HEK293 (cell line): ENCODE results near the gene SPECC1.

Experiments
- CTCF ChIA-PET: fragments of 350-600 bp; formaldehyde crosslinking; extraction: SDS; loops from one replicate; lab custom pipeline; 2021; ENCODE audit warnings: antibody characterized with exemption; lab: Yijun Ruan, JAX
- POLR2A ChIA-PET: fragments of 300-600 bp; formaldehyde crosslinking; extraction: SDS; loops from one replicate; lab custom pipeline; 2020; ENCODE audit warnings: antibody characterized with exemption, inconsistent platforms; lab: Yijun Ruan, JAX
- H3K27ac ChIP-seq: fragments of 200-500 bp; sonication (Bioruptor generic); 2 replicates; pipeline ENCODE4 v1.5.1; 2014; ENCODE audit warnings: low read depth, low read length, control low read depth, inconsistent platforms; ENCODE audit errors: extremely low read depth
- H3K36me3 ChIP-seq, 2 experiments: fragments of 200-500 bp in 1 of 2; sonication (Bioruptor generic) in 1 of 2; 1 replicate in 1 of 2; 2 replicates in 1 of 2; pipeline ENCODE4 v1.5.1; 2014 to 2017; ENCODE audit warnings: inconsistent platforms in 2 of 2, low read length in 2 of 2; ENCODE audit not compliant: control insufficient read depth in 2 of 2, insufficient read depth in 1 of 2
- H3K4me1 ChIP-seq: fragments of 200-500 bp; sonication (Bioruptor generic); 2 replicates; pipeline ENCODE4 v1.5.1; 2014; ENCODE audit warnings: mild to moderate bottlenecking, low read length, inconsistent platforms; ENCODE audit not compliant: control insufficient read depth, insufficient read depth
- H3K4me3 ChIP-seq: 2 replicates; pipeline ENCODE4 v1.5.1; 2011; ENCODE audit warnings: low read depth, mild to moderate bottlenecking, control low read depth, low read length, moderate library complexity
- H3K9me3 ChIP-seq: fragments of 200-500 bp; sonication (Bioruptor generic); 2 replicates; pipeline ENCODE4 v1.5.1; 2014; ENCODE audit warnings: low read depth, low read length, inconsistent platforms; ENCODE audit not compliant: control insufficient read depth, insufficient read depth
- BCL11A ChIP-seq: fragments of 450-650 bp; formaldehyde crosslinking; IDR thresholded peaks from 2 replicates; pipeline ENCODE4 v1.5.1; 2016; ENCODE audit warnings: low read depth, missing biosample characterization, missing genetic modification characterization
- EGR2 ChIP-seq: fragments of 450-650 bp; formaldehyde crosslinking; IDR thresholded peaks from 2 replicates; pipeline ENCODE4 v1.5.1; 2016; ENCODE audit warnings: low read depth, missing biosample characterization, missing genetic modification characterization
- KLF16 ChIP-seq: fragments of 450-650 bp; formaldehyde crosslinking; IDR thresholded peaks from 2 replicates; pipeline ENCODE4 v1.5.1; 2017; ENCODE audit warnings: missing biosample characterization, missing genetic modification characterization
- SP7 ChIP-seq: fragments of 450-650 bp; formaldehyde crosslinking; IDR thresholded peaks from 2 replicates; pipeline ENCODE4 v1.5.1; 2016; ENCODE audit warnings: missing biosample characterization, missing genetic modification characterization
- ZBTB1 ChIP-seq: fragments of 450-650 bp; formaldehyde crosslinking; IDR thresholded peaks from 2 replicates; pipeline ENCODE4 v1.5.1; 2016; ENCODE audit warnings: missing biosample characterization, missing genetic modification characterization
- ZBTB17 ChIP-seq: fragments of 450-650 bp; formaldehyde crosslinking; IDR thresholded peaks from 2 replicates; pipeline ENCODE4 v1.5.1; 2016; ENCODE audit warnings: missing biosample characterization, missing genetic modification characterization
- ZFHX2 ChIP-seq: fragments of 450-650 bp; formaldehyde crosslinking; conservative IDR thresholded peaks from 2 replicates; pipeline ENCODE4 v1.5.1; 2016; ENCODE audit warnings: missing biosample characterization, missing genetic modification characterization
- ZNF138 ChIP-seq: fragments of 450-650 bp; formaldehyde crosslinking; IDR thresholded peaks from 2 replicates; pipeline ENCODE4 v1.5.1; 2016; ENCODE audit warnings: missing biosample characterization, missing genetic modification characterization, borderline replicate concordance
- ZNF146 ChIP-seq: fragments of 450-650 bp; formaldehyde crosslinking; IDR thresholded peaks from 2 replicates; pipeline ENCODE4 v1.5.1; 2016; ENCODE audit warnings: missing biosample characterization, missing genetic modification characterization
- ZNF184 ChIP-seq: fragments of 450-650 bp; IDR thresholded peaks from 2 replicates; pipeline ENCODE4 v1.5.1; 2018; ENCODE audit warnings: missing biosample characterization, mild to moderate bottlenecking, missing genetic modification characterization
- ZNF248 ChIP-seq: fragments of 450-650 bp; formaldehyde crosslinking; IDR thresholded peaks from 2 replicates; pipeline ENCODE4 v1.5.1; 2017; ENCODE audit warnings: missing biosample characterization, missing genetic modification characterization
- ZNF274 ChIP-seq, 2 experiments: fragments of 200-500 bp in 1 of 2; fragments of 450-650 bp in 1 of 2; sonication (Bioruptor generic) in 1 of 2; formaldehyde crosslinking in 1 of 2; IDR thresholded peaks; 2 replicates each; pipeline versions ENCODE4 v1.5.1 to v1.6.1; 2014 to 2016; ENCODE audit warnings: borderline replicate concordance in 1 of 2, inconsistent platforms in 1 of 2, low read length in 1 of 2, missing biosample characterization in 1 of 2, missing genetic modification characterization in 1 of 2
- ZNF311 ChIP-seq: fragments of 450-650 bp; formaldehyde crosslinking; IDR thresholded peaks from 2 replicates; pipeline ENCODE4 v1.5.1; 2017; ENCODE audit warnings: missing biosample characterization, missing genetic modification characterization, borderline replicate concordance
- ZNF341 ChIP-seq: fragments of 450-650 bp; formaldehyde crosslinking; IDR thresholded peaks from 2 replicates; pipeline ENCODE4; 2016; ENCODE audit warnings: low read depth, missing biosample characterization, missing genetic modification characterization
- ZNF416 ChIP-seq: fragments of 450-650 bp; formaldehyde crosslinking; IDR thresholded peaks from 2 replicates; pipeline ENCODE4 v1.5.1; 2016; ENCODE audit warnings: missing biosample characterization, missing genetic modification characterization
- ZNF555 ChIP-seq: fragments of 450-650 bp; formaldehyde crosslinking; conservative IDR thresholded peaks from 2 replicates; pipeline ENCODE4 v1.5.1; 2017; ENCODE audit warnings: missing biosample characterization, mild to moderate bottlenecking, missing genetic modification characterization, inconsistent platforms
- ZNF621 ChIP-seq: fragments of 450-650 bp; formaldehyde crosslinking; IDR thresholded peaks from 2 replicates; pipeline ENCODE4 v1.5.1; 2017; ENCODE audit warnings: missing biosample characterization, missing genetic modification characterization
- ZNF629 ChIP-seq: fragments of 450-650 bp; formaldehyde crosslinking; IDR thresholded peaks from 2 replicates; pipeline ENCODE4 v1.5.1; 2017; ENCODE audit warnings: missing biosample characterization, missing genetic modification characterization
- ZNF692 ChIP-seq: fragments of 450-650 bp; formaldehyde crosslinking; IDR thresholded peaks from 2 replicates; pipeline ENCODE4 v1.5.1; 2016; ENCODE audit warnings: missing biosample characterization, missing genetic modification characterization
- ZNF701 ChIP-seq: fragments of 450-650 bp; formaldehyde crosslinking; IDR thresholded peaks from 2 replicates; pipeline ENCODE4 v1.5.1; 2016; ENCODE audit warnings: missing biosample characterization, missing genetic modification characterization
- ZNF768 ChIP-seq: fragments of 450-650 bp; formaldehyde crosslinking; IDR thresholded peaks from 2 replicates; pipeline ENCODE4 v1.5.1; 2018; ENCODE audit warnings: missing biosample characterization, mild to moderate bottlenecking, missing genetic modification characterization
- ZSCAN4 ChIP-seq: fragments of 450-650 bp; formaldehyde crosslinking; IDR thresholded peaks from 2 replicates; pipeline ENCODE4 v1.5.1; 2017; ENCODE audit warnings: missing biosample characterization, missing genetic modification characterization
- TF ChIP-seq, protein P1 (sequence below): fragments of 450-650 bp; IDR thresholded peaks from 2 replicates; pipeline ENCODE4 v1.5.1; 2018; ENCODE audit warnings: missing biosample characterization, missing genetic modification characterization
- TF ChIP-seq, protein P2 (sequence below): fragments of 450-650 bp; formaldehyde crosslinking; IDR thresholded peaks from 2 replicates; pipeline ENCODE4 v1.5.1; 2016; ENCODE audit warnings: missing biosample characterization, missing genetic modification characterization

Gene SPECC1

DNA sequence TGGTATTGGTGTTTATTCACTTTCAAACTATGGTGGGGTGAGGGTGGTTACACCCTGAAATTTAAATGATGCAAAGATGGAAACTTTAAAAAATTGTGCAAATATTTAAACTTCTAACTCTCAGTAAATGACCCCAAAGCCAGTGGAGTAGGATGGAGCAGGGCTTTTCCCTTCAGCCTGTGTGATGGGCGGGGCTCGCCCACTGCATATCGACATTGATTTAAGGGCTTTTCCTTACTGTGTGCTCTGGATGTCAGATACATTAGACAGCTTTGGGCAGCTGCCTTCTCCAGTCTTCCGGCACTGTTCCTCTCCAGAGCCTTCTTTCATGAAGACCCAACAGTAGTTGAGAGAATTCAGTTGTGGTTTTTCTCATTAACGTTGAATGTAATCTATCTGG, 99.9 kb downstream of the SPECC1 start (continued):
- TF ChIP-seq ZNF621 (tag by site-specific recombination), result no peak
- TF ChIP-seq SP7 (tag by site-specific recombination), result no peak
- no peak for TF ChIP-seq ZBTB1 (tag by site-specific recombination)
- TF ChIP-seq ZNF274 (IDR thresholded peaks at IDR 0.05; ENCODE audit: low read length), result no peak
- TF ChIP-seq ZNF274 (tag by site-specific recombination; IDR thresholded peaks at IDR 0.05; ENCODE audit: borderline replicate concordance), result no peak
- TF ChIP-seq ZNF768, result no peak

DNA sequence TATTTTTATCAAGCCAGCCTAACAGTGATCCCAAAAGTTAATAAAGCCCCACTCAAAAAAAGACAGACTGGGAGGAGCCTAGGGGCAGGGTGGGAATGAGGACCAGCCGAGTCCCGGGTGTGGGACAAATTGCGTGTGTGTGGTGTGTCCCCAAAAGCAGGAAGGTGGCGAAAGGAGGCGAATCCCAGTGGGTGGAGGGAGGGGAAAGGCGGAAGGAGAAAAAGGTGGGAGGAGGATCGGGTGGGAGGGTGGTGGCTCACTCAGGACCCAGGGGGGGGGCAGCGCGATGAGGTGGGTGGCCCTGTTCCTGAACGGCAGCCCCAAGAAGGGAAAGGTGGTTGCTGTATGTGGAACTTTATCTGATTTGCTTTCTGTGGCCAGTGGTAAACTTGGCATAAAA, 102.4 kb downstream of the SPECC1 start:
- Histone ChIP-seq H3K4me3 (no peak overlapping the region), H3K27ac (no peak overlapping the region), H3K4me1 (no peaks in the 10 kb centered on the region), H3K36me3 (peaks cover 0 to 6% of the 10 kb centered on the region in 2 experiments; a peak in 2 of 3 replicates), H3K9me3 (no peaks in the 10 kb centered on the region)
- ChIA-PET POLR2A (no interaction called here), CTCF (interaction anchor here (1.0 kb wide), 1 partner anchor 99 kb away, joined by 4 read pairs; no protein-coding TSS in a partner anchor)
- TF ChIP-seq ZNF311 (tag by site-specific recombination) (no peak), ZFHX2 (peak; percentile 59), ZNF184 (no peak), EGR2 (tag by site-specific recombination) (peak; percentile 60), ZNF416 (tag by site-specific recombination) (no peak)
- TF ChIP-seq, protein P1, sequence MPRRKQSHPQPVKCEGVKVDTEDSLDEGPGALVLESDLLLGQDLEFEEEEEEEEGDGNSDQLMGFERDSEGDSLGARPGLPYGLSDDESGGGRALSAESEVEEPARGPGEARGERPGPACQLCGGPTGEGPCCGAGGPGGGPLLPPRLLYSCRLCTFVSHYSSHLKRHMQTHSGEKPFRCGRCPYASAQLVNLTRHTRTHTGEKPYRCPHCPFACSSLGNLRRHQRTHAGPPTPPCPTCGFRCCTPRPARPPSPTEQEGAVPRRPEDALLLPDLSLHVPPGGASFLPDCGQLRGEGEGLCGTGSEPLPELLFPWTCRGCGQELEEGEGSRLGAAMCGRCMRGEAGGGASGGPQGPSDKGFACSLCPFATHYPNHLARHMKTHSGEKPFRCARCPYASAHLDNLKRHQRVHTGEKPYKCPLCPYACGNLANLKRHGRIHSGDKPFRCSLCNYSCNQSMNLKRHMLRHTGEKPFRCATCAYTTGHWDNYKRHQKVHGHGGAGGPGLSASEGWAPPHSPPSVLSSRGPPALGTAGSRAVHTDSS (tag by site-specific recombination), result no peak

DNA sequence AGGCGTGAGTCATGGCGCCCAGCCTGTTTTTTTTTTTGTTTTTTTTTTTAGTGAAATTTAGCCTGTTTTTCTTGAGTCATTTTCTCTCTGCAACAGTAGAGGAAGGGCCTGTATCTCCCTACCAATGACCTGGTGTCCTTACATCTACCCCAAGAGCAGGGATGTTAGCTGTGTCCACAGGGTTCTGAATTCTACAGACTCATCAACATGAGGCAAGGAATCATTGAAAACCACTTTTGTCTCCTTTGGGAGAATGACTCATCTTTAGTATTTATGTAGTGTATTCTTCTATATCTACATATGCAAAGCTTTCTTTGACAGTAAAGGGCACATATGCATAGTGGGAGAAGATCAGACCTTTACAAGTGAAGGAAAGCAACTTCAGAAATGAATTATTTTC, 105.3 kb downstream of the SPECC1 start:
- POLR2A ChIA-PET, result interaction anchor here (0.5 kb wide), 1 partner anchor 909 kb away, joined by 10 read pairs; no protein-coding TSS in a partner anchor
- TF ChIP-seq BCL11A (tag by site-specific recombination), result no peak
- no peak for TF ChIP-seq ZNF138 (tag by site-specific recombination)
- Histone ChIP-seq H3K36me3 (peaks cover 0 to 6% of the 10 kb centered on the region in 2 experiments; a peak in 2 of 3 replicates), H3K9me3 (no peaks in the 10 kb centered on the region), H3K4me1 (no peaks in the 10 kb centered on the region), H3K27ac (no peak overlapping the region), H3K4me3 (no peak overlapping the region)
- CTCF ChIA-PET, result interaction anchor here (0.7 to 2.1 kb wide), 4 partner anchors 19 to 396 kb away, joined by 3 to 9 read pairs (median 6); no protein-coding TSS in a partner anchor

DNA sequence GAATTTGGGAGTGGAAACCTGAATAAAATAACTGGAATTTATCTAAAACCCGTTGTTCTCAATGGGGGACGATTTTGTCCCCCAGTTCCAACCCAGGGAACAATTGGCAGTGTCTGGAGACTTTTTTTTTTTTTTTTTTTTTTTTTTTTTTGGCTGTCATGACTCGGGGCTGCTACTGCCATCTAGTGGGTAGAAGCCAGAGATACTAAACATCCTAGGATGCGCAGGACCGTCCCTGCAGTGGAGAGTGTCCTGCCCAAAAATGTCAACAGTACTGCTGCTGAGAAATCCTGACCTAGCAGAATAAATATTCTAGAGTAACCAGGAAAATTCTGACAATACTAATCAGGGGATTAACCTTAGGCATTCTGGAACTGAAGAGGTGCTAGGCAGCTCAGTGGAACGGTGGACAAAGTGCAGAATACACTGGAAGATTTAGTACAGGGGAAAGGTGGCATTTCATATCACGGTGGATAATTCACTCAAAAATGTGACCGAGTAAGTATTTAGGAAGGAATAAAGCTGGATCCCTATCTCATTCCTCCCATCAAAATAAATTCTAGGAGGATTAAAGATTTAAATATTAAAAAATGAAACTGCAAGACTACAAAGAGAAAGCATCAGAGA, 107.6 kb downstream of the SPECC1 start:
- ChIA-PET CTCF (interaction anchor here (0.6 to 3.5 kb wide), 23 partner anchors 11 to 212 kb away, joined by 3 to 61 read pairs (median 4); no protein-coding TSS in a partner anchor), POLR2A (interaction anchor here (1.3 kb wide), 1 partner anchor 124 kb away, joined by 8 read pairs; no protein-coding TSS in a partner anchor)
- H3K9me3 ChIP-seq, result no peaks in the 10 kb centered on the region
- no peaks in the 10 kb centered on the region for H3K4me1 ChIP-seq
- no peaks in the 10 kb centered on the region for H3K36me3 ChIP-seq
- H3K27ac ChIP-seq, result no peak overlapping the region
- no peak overlapping the region for H3K4me3 ChIP-seq
- no peak for TF ChIP-seq ZNF248
- TF ChIP-seq ZNF629 (tag by site-specific recombination), result 0 out of 2 replicates have a peak, but pooled peaks have one; percentile 19
- TF ChIP-seq ZSCAN4 (tag by site-specific recombination), result no peak
- TF ChIP-seq ZNF692 (tag by site-specific recombination), result no peak
- TF ChIP-seq, protein P2, sequence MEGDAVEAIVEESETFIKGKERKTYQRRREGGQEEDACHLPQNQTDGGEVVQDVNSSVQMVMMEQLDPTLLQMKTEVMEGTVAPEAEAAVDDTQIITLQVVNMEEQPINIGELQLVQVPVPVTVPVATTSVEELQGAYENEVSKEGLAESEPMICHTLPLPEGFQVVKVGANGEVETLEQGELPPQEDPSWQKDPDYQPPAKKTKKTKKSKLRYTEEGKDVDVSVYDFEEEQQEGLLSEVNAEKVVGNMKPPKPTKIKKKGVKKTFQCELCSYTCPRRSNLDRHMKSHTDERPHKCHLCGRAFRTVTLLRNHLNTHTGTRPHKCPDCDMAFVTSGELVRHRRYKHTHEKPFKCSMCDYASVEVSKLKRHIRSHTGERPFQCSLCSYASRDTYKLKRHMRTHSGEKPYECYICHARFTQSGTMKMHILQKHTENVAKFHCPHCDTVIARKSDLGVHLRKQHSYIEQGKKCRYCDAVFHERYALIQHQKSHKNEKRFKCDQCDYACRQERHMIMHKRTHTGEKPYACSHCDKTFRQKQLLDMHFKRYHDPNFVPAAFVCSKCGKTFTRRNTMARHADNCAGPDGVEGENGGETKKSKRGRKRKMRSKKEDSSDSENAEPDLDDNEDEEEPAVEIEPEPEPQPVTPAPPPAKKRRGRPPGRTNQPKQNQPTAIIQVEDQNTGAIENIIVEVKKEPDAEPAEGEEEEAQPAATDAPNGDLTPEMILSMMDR, result peak; percentile 63
- no peak for TF ChIP-seq ZNF555
- no peak for TF ChIP-seq ZNF146
- TF ChIP-seq ZNF701, result no peak
- no peak for TF ChIP-seq KLF16
- peak; percentile 40 for TF ChIP-seq ZBTB17 (tag by site-specific recombination)
- no peak for TF ChIP-seq ZNF341
